Measurements from ENCODE around the gene IFFO2.

GRCh38 chr1:18938008-18938706, 18.3 kb downstream of the IFFO2 start:
- no peak for TF ChIP-seq POLR2A (IDR thresholded peaks at IDR 0.05)
- TF ChIP-seq CTCF (IDR thresholded peaks at IDR 0.05): no peak
